Pancreas (tissue), 10 donors: ENCODE data around the gene LAIR1. TPM values are rescaled to one million over a fixed set of nuclear protein-coding genes. Genes with fewer than 3 reads are reported as not detected.

ENCODE experiments used
- ATAC-seq, 4 donors: fragments of 200-7000 bp; cut with Tn5 transposase; one replicate each; pipeline versions ENCODE4 v1.8.0 to v1.9.1; 2020; ENCODE audit warnings: mild to moderate bottlenecking in 4 of 4, moderate library complexity in 4 of 4
- DNase-seq, 6 donors: peaks; one replicate each; pipeline ENCODE4 v3.0.0-alpha.2; 2020
- FAIRE-seq: peaks from 2 replicates; lab custom pipeline; 2012; peaks lifted over from hg19 to GRCh38; lab: Jason Lieb, UNC
- H3K27ac ChIP-seq, 4 donors: fragments of 200-600 bp; sonication (generic); 1 replicate in 3 of 4; 2 replicates in 1 of 4; pipeline versions ENCODE4 v1.5.0 to v1.8.0; 2020
- H3K27me3 ChIP-seq, 4 donors: fragments of 200-600 bp; one replicate each; pipeline ENCODE4 v1.8.0; 2021
- H3K36me3 ChIP-seq, 3 donors: fragments of 200-600 bp; sonication (generic) in 1 of 3; one replicate each; pipeline versions ENCODE4 v1.5.0 to v1.8.0; 2020 to 2021
- H3K4me1 ChIP-seq, 3 donors: fragments of 200-600 bp; one replicate each; pipeline ENCODE4 v1.8.0; 2021
- H3K4me3 ChIP-seq, 4 donors: fragments of 200-600 bp; sonication (generic) in 2 of 4; one replicate each; pipeline versions ENCODE4 v1.5.0 to v1.8.0; 2020 to 2021
- H3K9me3 ChIP-seq, 4 donors: fragments of 200-600 bp; one replicate each; pipeline ENCODE4 v1.8.0; 2021
- CTCF ChIP-seq, 4 donors: fragments of 200-600 bp; sonication (generic) in 3 of 4; IDR thresholded peaks; one replicate each; pipeline versions ENCODE4 v1.5.0 to v1.8.0; 2021; ENCODE audit warnings: antibody characterized with exemption in 4 of 4
- WGBS, 2 donors: extraction: QIAGEN DNeasy Blood & Tissue Kit; methylation state at CpG; one replicate each; pipeline ENCODE4 v1.1.7; 2013; 5-methylcytosine and 5-hydroxymethylcytosine counted together
- intact Hi-C, 3 donors: fragments of 100-400 bp; cut with DNase I; formaldehyde crosslinking; loops; one replicate each; pipeline versions ENCODE4 v1.11.1 to v1.14.2; 2022
- polyA plus RNA-seq, 2 donors: library from polyadenylated mRNA; stranded (reverse); fragments of 200-250 nt; gene quantifications; one replicate each; pipeline ENCODE4 v1.2.3, GENCODE V29; 2013
- total RNA-seq, 6 donors: library from RNA; stranded (reverse); fragmentation: NEBNext Ultra II Directional in 4 of 6; extraction: Animal tissue kit (Norgen Biotek cat#: 25700) in 4 of 6; gene quantifications; one replicate each; pipeline versions ENCODE4 v1.2.1 to v1.2.4, GENCODE V29; 2021 to 2023
- donor health status: healthy with polysubstance abuse.
- donor health status: DM: no; HTN: no; CAD: no; lungs with moderate emphysema.
- donor health status: DM: no; HTN: no; CAD: no.
- donor health status: control.
- donor health status: control.
- donor health status: Bipolar disorder and iron deficiency.
- donor health status: DM: yes; HTN: yes; CAD: no.
- donor health status: DM: no; HTN: no; CAD: no.
- donor health status: DM: no; HTN: no; CAD: no.
- donor health status: DM: yes; HTN: yes; CAD: no.

The LAIR1 gene
- total RNA-seq = 10 to 100 TPM in 2 of 6 donors, 1 to 10 TPM in 3, under 1 TPM in 1; 0.69 to 33.1 (median 4.8) TPM
- polyA plus RNA-seq = 1 to 10 TPM; 1.7 to 3.1 TPM

- no peaks in the 10 kb centered on the region for H3K9me3 ChIP-seq
- H3K27ac ChIP-seq = peak within 1 kb of the TSS in 2 of 4 donors; percentile 22 to 44
- intact Hi-C loops = no loop called here
- 64 to 71% methylated on average over 13 of the region's 13 CpGs for WGBS, 2 donors
- FAIRE-seq (no peak), ATAC-seq (peak in 3 of 4 donors; percentile 37 to 71 (median 66)), DNase-seq (no peak)
- no peaks in the 10 kb centered on the region for H3K36me3 ChIP-seq
- TF ChIP-seq CTCF (IDR thresholded peaks at IDR 0.05) = no peak
- H3K4me1 ChIP-seq = no peaks in the 10 kb centered on the region
- peak within 1 kb of the TSS in 1 of 4 donors; percentile 26 for H3K4me3 ChIP-seq
- no peaks in the 10 kb centered on the region for H3K27me3 ChIP-seq
These were observed at the start of gene LAIR1 for GRCh38 chr19:54364775-54365257. Gene LAIR1 (minus strand): TSS chr19:54364931. CDS start chr19:54364804, 127 bp downstream.

GRCh38 chr19:54414156-54414555 lies 49.4 kb upstream of the LAIR1 start:
- FAIRE-seq = no peak
- ATAC-seq = no peak
- peaks cover 0 to 9% (median 3%) of the 10 kb centered on the region in 4 donors for H3K27me3 ChIP-seq
- H3K36me3 ChIP-seq = no peaks in the 10 kb centered on the region
- intact Hi-C loops = no loop called here
- DNase-seq = no peak
- no peaks in the 10 kb centered on the region for H3K9me3 ChIP-seq
- TF ChIP-seq CTCF (IDR thresholded peaks at IDR 0.05) = no peak
- H3K27ac ChIP-seq = no peak overlapping the region
- 76 to 90% methylated on average over 4 of the region's 4 CpGs for WGBS, 2 donors
- H3K4me1 ChIP-seq = no peaks in the 10 kb centered on the region
- no peak overlapping the region for H3K4me3 ChIP-seq

DNA sequence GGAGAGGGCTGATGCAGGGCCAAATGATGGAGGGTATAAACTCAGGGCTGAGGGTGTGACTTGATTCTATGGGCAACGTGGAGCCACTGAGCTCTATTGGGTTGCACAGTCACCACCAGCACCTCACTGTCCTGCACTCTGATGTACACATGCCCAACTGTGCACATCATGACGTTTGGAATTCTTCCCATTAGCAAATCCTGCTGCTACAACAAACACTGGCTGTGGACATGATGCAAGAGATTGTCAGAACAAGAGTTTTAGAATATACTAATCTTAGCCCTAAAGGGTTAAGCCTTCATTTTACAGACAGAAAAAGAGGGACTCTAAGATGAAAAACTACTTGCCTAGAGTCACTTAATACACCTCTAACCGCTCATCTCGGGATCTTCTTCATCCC lies 48.1 kb upstream of the LAIR1 start:
- FAIRE-seq (no peak), DNase-seq (no peak), ATAC-seq (no peak)
- Histone ChIP-seq H3K4me1 (no peaks in the 10 kb centered on the region), H3K27ac (no peak overlapping the region), H3K36me3 (no peaks in the 10 kb centered on the region), H3K4me3 (no peak overlapping the region), H3K27me3 (peaks cover 0 to 9% (median 3%) of the 10 kb centered on the region in 4 donors), H3K9me3 (no peaks in the 10 kb centered on the region)
- WGBS, 2 donors = 56 to 67% methylated on average over 4 of the region's 4 CpGs
- TF ChIP-seq CTCF (IDR thresholded peaks at IDR 0.05) = no peak
- intact Hi-C loops = no loop called here

GRCh38 chr19:54411033-54411432 lies 46.3 kb upstream of the LAIR1 start:
- Histone ChIP-seq H3K4me1 (no peaks in the 10 kb centered on the region), H3K9me3 (no peaks in the 10 kb centered on the region), H3K27ac (no peak overlapping the region), H3K27me3 (peaks cover 0 to 9% (median 3%) of the 10 kb centered on the region in 4 donors), H3K36me3 (no peaks in the 10 kb centered on the region), H3K4me3 (no peak overlapping the region)
- ATAC-seq (no peak), DNase-seq (no peak), FAIRE-seq (no peak)
- no peak for TF ChIP-seq CTCF (IDR thresholded peaks at IDR 0.05)
- intact Hi-C loops = no loop called here

DNA sequence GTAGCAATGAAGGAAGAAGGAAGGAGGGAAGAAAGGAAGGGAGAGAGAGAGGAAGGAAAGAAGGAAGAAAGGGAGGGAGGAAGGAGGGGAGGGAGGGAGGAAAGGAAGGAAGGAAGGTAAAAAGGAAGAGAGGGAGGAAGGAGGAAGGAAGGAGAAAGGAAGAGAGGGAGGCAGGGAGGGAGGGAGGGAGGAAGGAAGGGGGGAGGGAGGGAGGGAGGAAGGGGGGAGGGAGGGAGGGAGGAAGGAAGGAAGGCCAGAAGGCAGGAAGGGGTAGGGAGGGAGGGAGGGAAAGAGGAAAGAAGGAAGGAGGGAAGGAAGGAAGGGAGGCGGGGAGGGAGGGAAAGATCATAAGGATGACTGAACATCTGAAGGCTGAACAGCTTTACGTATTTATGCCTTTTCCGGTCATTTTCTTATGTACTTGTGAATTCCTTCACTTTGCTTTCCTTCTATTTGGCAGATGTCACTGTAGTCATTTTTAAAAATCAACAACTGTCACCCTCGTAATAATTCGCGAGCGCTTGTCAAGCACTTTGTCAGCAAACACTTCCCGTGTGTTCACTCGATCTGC lies 43.8 kb upstream of the LAIR1 start:
- TF ChIP-seq CTCF (IDR thresholded peaks at IDR 0.05) = no peak
- no peaks in the 10 kb centered on the region for H3K36me3 ChIP-seq
- H3K4me1 ChIP-seq = no peaks in the 10 kb centered on the region
- no peaks in the 10 kb centered on the region for H3K9me3 ChIP-seq
- H3K27me3 ChIP-seq = no peaks in the 10 kb centered on the region
- intact Hi-C loops = no loop called here
- FAIRE-seq (no peak), ATAC-seq (no peak), DNase-seq (no peak)
- WGBS, 2 donors = 72 to 73% methylated on average over 9 of the region's 9 CpGs
- H3K27ac ChIP-seq = no peak overlapping the region
- H3K4me3 ChIP-seq = no peak overlapping the region
